ENCODE data around the gene ILDR2. TPM values are rescaled to one million over a fixed set of nuclear protein-coding genes. Genes with fewer than 3 reads are reported as not detected.

ILDR2 gene
- total and polyA plus RNA-seq, 10 of the 15 experiments (the other 5 are each of a cell fraction or from before 2014, with no cell fraction given) = 0.05 to 5.3 (median 1.9) TPM

- BruUV-seq (replicated peaks) = no TSS peak
- WGBS (ENCODE audit: insufficient coverage, insufficient replicate concordance, low lambda C conversion rate, missing lambda C conversion rate) = 69% methylated on average over 2 of the region's 2 CpGs
- Histone ChIP-seq H4K20me1 (ENCODE audit: control insufficient read depth, insufficient read depth) (no peaks in the 10 kb centered on the region), H3K79me2 (ENCODE audit: control insufficient read depth, insufficient read depth, low read length) (no peaks in the 10 kb centered on the region), H3K4me3 (no peak overlapping the region), H2AFZ (ENCODE audit: control insufficient read depth, low read depth, low read length) (no peak overlapping the region), H3K4me2 (ENCODE audit: control insufficient read depth, insufficient read depth) (no peak overlapping the region), H3K9ac (ENCODE audit: control insufficient read depth, insufficient read depth, low read length) (no peak overlapping the region), H3K4me1 (ENCODE audit: control insufficient read depth, insufficient read depth, low read length) (no peaks in the 10 kb centered on the region), H3K9me3 (replicated peaks; ENCODE audit: control insufficient read depth, insufficient read depth, low read length) (no peaks in the 10 kb centered on the region; the same call in 2 of the 3 replicates), H3K36me3 (ENCODE audit: control insufficient read depth in 2 of 2, insufficient read depth in 2 of 2, low read length in 1 of 2) (no peaks in the 10 kb centered on the region), H3K27ac (ENCODE audit: control insufficient read depth, insufficient read depth) (no peak overlapping the region), H3K27me3 (replicated peaks in 1 of 2; ENCODE audit: control insufficient read depth in 2 of 2, insufficient read depth in 2 of 2, low read length in 1 of 2) (peaks cover 0 to 3% of the 10 kb centered on the region in 2 experiments; a peak in 2 of 4 replicates)
- FAIRE-seq (no peak), ATAC-seq (no peak), DNase-seq (ENCODE audit: low read depth, low spot score) (no peak)
- ChIA-PET POLR2A (no interaction called here), SMC1A (ENCODE audit: uncharacterized antibody, unreplicated experiment) (interaction anchor here (19.2 kb wide), 1 partner anchor 141 kb away, joined by 384 read pairs; no protein-coding TSS in a partner anchor), RAD21 (ENCODE audit: unreplicated experiment) (no interaction called here), CTCF (interaction anchor here (1.8 to 17.1 kb wide), 2 partner anchors 9 to 140 kb away, joined by 10 to 734 read pairs; no protein-coding TSS in a partner anchor)
- in situ Hi-C loops (cut with MboI) (loop anchor here (5.0 to 10.0 kb wide), 2 partner anchors 138 to 526 kb away; no protein-coding TSS in a partner anchor), intact Hi-C loops (cut with micrococcal nuclease; ENCODE audit: unreplicated experiment) (loop anchor here (10.0 kb wide), 2 partner anchors 526 to 616 kb away; no protein-coding TSS in a partner anchor)
- no peak for TF ChIP-seq RAD51 (IDR thresholded peaks at IDR 0.05)
- TF ChIP-seq NR2C1 (IDR thresholded peaks at IDR 0.05) = no peak
- TF ChIP-seq ZNF207 (IDR thresholded peaks at IDR 0.05; ENCODE audit: borderline replicate concordance) = no peak
- TF ChIP-seq ZSCAN29 (IDR thresholded peaks at IDR 0.05) = no peak
- no peak for TF ChIP-seq FOXM1 (IDR thresholded peaks at IDR 0.05; ENCODE audit: low read depth, low read length)
- TF ChIP-seq TBL1XR1 (IDR thresholded peaks at IDR 0.05; ENCODE audit: low read depth, low read length) = no peak
- TF ChIP-seq PKNOX1 (IDR thresholded peaks at IDR 0.05) = no peak
- TF ChIP-seq ATF3 (IDR thresholded peaks at IDR 0.05; ENCODE audit: borderline replicate concordance, extremely low read depth, low read depth, low read length) = no peak
- TF ChIP-seq SREBF2 (IDR thresholded peaks at IDR 0.05; ENCODE audit: low read length) = no peak
- TF ChIP-seq PAX5 (IDR thresholded peaks at IDR 0.05; ENCODE audit: borderline replicate concordance, low read depth, low read length) = no peak
- no peak for TF ChIP-seq BCL3 (IDR thresholded peaks at IDR 0.05; ENCODE audit: borderline replicate concordance, insufficient read depth, low read depth, low read length, poor library complexity, severe bottlenecking)
- no peak for TF ChIP-seq STAT3 (IDR thresholded peaks at IDR 0.05; ENCODE audit: low read depth, low read length)
- no peak for TF ChIP-seq HDAC6 (IDR thresholded peaks at IDR 0.05; ENCODE audit: unreplicated experiment)
- no peak for TF ChIP-seq IKZF2 (IDR thresholded peaks at IDR 0.05)
- TF ChIP-seq PRDM15 (CRISPR knock-in tag; IDR thresholded peaks at IDR 0.05) = no peak
- no peak for TF ChIP-seq MYB (IDR thresholded peaks at IDR 0.05; ENCODE audit: borderline replicate concordance, low read depth, low read length)
- TF ChIP-seq CBX3 (IDR thresholded peaks at IDR 0.05; ENCODE audit: borderline replicate concordance, low read depth) = no peak
Measured at GRCh38 chr1:166918956-166919316, 56.4 kb downstream of the ILDR2 start.
